H1 (cell line): Measurements from ENCODE around the gene ULBP1. TPM values are rescaled to one million over a fixed set of nuclear protein-coding genes. Genes with fewer than 3 reads are reported as not detected.
A peak's percentile ranks its signal among the peaks of the same experiment; 100 is the strongest.

Experiments
- CTCF ChIA-PET: fragments of 300-600 bp; sonication (Branson Sonifier 250); formaldehyde crosslinking; loops from one replicate; lab custom pipeline; 2021; ENCODE audit not compliant: partially characterized antibody; lab: Charles Lee
- POLR2A ChIA-PET: fragments of 300-600 bp; sonication (Branson Sonifier 250); formaldehyde crosslinking; loops from one replicate; lab custom pipeline; 2021; ENCODE audit warnings: inconsistent platforms; ENCODE audit not compliant: partially characterized antibody; lab: Charles Lee
- DNase-seq, 2 experiments: peaks; one replicate each; pipeline versions ENCODE4 v3.0.0 to v3.0.0-alpha.2; 2010 to 2022; ENCODE audit warnings: low spot score in 2 of 2, low read depth in 1 of 2, mixed read lengths in 1 of 2
- FAIRE-seq: peaks from 2 replicates; lab custom pipeline; 2011; peaks lifted over from hg19 to GRCh38; lab: Jason Lieb, UNC
- H2AFZ ChIP-seq: 2 replicates; pipeline ENCODE4 v1.8.1; 2012; ENCODE audit warnings: low read length, inconsistent platforms
- H2AK5ac ChIP-seq: 2 replicates; pipeline ENCODE4 v1.6.1; 2013; ENCODE audit warnings: low read depth, low read length
- H2BK120ac ChIP-seq: replicated peaks from 2 replicates; pipeline ENCODE3; 2013; ENCODE audit warnings: low read depth, low read length, inconsistent platforms
- H2BK12ac ChIP-seq: 2 replicates; pipeline ENCODE4 v1.6.1; 2013; ENCODE audit warnings: low read depth, low read length
- H2BK15ac ChIP-seq: 2 replicates; pipeline ENCODE4 v1.6.1; 2013; ENCODE audit warnings: low read length
- H2BK20ac ChIP-seq: 2 replicates; pipeline ENCODE4 v1.6.1; 2013; ENCODE audit warnings: low read length
- H2BK5ac ChIP-seq: 2 replicates; pipeline ENCODE4 v1.6.1; 2013; ENCODE audit warnings: low read depth, low read length
- H3K14ac ChIP-seq: 2 replicates; pipeline ENCODE4 v1.6.1; 2013; ENCODE audit warnings: inconsistent platforms; ENCODE audit not compliant: insufficient read length
- H3K18ac ChIP-seq: 2 replicates; pipeline ENCODE4 v1.6.1; 2013; ENCODE audit warnings: low read length; ENCODE audit errors: extremely low read depth
- H3K23ac ChIP-seq: 2 replicates; pipeline ENCODE4 v1.6.1; 2013; ENCODE audit warnings: inconsistent platforms; ENCODE audit not compliant: insufficient read length
- H3K23me2 ChIP-seq: 2 replicates; pipeline ENCODE4 v1.6.1; 2013; ENCODE audit warnings: low read depth, low read length
- H3K27ac ChIP-seq: 2 replicates; pipeline ENCODE4 v1.6.1; 2011; ENCODE audit warnings: low read depth, low read length, inconsistent platforms
- H3K27me3 ChIP-seq, 4 experiments: replicated peaks in 1 of 4; 1 replicate in 1 of 4; 2 replicates in 3 of 4; pipeline versions ENCODE4 v1.6.1 to v1.8.1; 2011 to 2013; ENCODE audit warnings: low read length in 3 of 4, mild to moderate bottlenecking in 3 of 4, inconsistent platforms in 2 of 4, mixed read lengths in 2 of 4, moderate library complexity in 1 of 4; ENCODE audit not compliant: control insufficient read depth in 3 of 4, insufficient read depth in 3 of 4; ENCODE audit errors: extremely low read depth in 1 of 4
- H3K36me3 ChIP-seq, 4 experiments: 2 replicates each; pipeline versions ENCODE4 v1.6.1 to v1.8.1; 2011 to 2013; ENCODE audit warnings: mild to moderate bottlenecking in 4 of 4, low read length in 3 of 4, moderate library complexity in 2 of 4, control low read depth in 1 of 4, inconsistent platforms in 1 of 4; ENCODE audit not compliant: insufficient read depth in 4 of 4, control insufficient read depth in 2 of 4
- H3K4ac ChIP-seq: replicated peaks from 2 replicates; pipeline ENCODE3; 2013; ENCODE audit warnings: low read length, low read depth, mixed read lengths, inconsistent platforms; ENCODE audit not compliant: insufficient read length
- H3K4me1 ChIP-seq, 4 experiments: replicated peaks in 1 of 4; 1 replicate in 1 of 4; 2 replicates in 3 of 4; pipeline versions ENCODE4 v1.6.1 to v1.8.1; 2011 to 2013; ENCODE audit warnings: low read length in 3 of 4, inconsistent platforms in 2 of 4, mixed read lengths in 1 of 4; ENCODE audit not compliant: insufficient read depth in 4 of 4, control insufficient read depth in 3 of 4
- H3K4me2 ChIP-seq, 2 experiments: 2 replicates each; pipeline versions ENCODE4 v1.6.1 to v1.8.1; 2011 to 2013; ENCODE audit warnings: low read depth in 2 of 2, low read length in 2 of 2, control low read depth in 1 of 2, inconsistent platforms in 1 of 2, mild to moderate bottlenecking in 1 of 2; ENCODE audit not compliant: insufficient read depth in 1 of 2
- H3K4me3 ChIP-seq, 4 experiments: fragments of 200-600, 300-600 bp in 1 of 4; sonication (generic), shearing (Covaris generic), sonication (Bioruptor Twin) in 1 of 4; 2 replicates each; pipeline versions ENCODE4 v1.5.1 to v1.8.1; 2011 to 2016; ENCODE audit warnings: low read length in 4 of 4, low read depth in 3 of 4, control low read depth in 2 of 4, inconsistent platforms in 2 of 4, mild to moderate bottlenecking in 2 of 4, mixed read lengths in 1 of 4, moderate library complexity in 1 of 4; ENCODE audit not compliant: insufficient read depth in 2 of 4; ENCODE audit errors: extremely low read depth in 1 of 4
- H3K56ac ChIP-seq: replicated peaks from 2 replicates; pipeline ENCODE3; 2013; ENCODE audit warnings: low read depth, mild to moderate bottlenecking, mixed read lengths, low read length, inconsistent platforms; ENCODE audit not compliant: insufficient read length
- H3K79me1 ChIP-seq: 2 replicates; pipeline ENCODE4 v1.6.1; 2013; ENCODE audit warnings: low read depth, low read length, control low read depth
- H3K79me2 ChIP-seq, 2 experiments: 2 replicates each; pipeline versions ENCODE4 v1.6.1 to v1.8.1; 2012 to 2013; ENCODE audit warnings: low read length in 2 of 2, mild to moderate bottlenecking in 2 of 2, inconsistent platforms in 1 of 2; ENCODE audit not compliant: insufficient read depth in 2 of 2, control insufficient read depth in 1 of 2
- H3K9ac ChIP-seq, 4 experiments: replicated peaks in 1 of 4; 1 replicate in 1 of 4; 2 replicates in 3 of 4; pipeline versions ENCODE4 v1.6.1 to v1.8.1; 2011 to 2013; ENCODE audit warnings: low read depth in 3 of 4, low read length in 3 of 4, control low read depth in 2 of 4, mild to moderate bottlenecking in 2 of 4, moderate library complexity in 2 of 4, inconsistent platforms in 1 of 4; ENCODE audit errors: extremely low read depth in 1 of 4
- H3K9me3 ChIP-seq, 2 experiments: 2 replicates each; pipeline versions ENCODE4 v1.6.1 to v1.8.1; 2012 to 2013; ENCODE audit warnings: mild to moderate bottlenecking in 2 of 2, moderate library complexity in 2 of 2, control low read depth in 1 of 2, inconsistent platforms in 1 of 2, low read depth in 1 of 2, low read length in 1 of 2, mixed read lengths in 1 of 2; ENCODE audit not compliant: insufficient read depth in 2 of 2
- H4K20me1 ChIP-seq, 2 experiments: replicated peaks in 1 of 2; 2 replicates each; pipeline versions ENCODE3 to v1.8.1; 2011 to 2013; ENCODE audit warnings: inconsistent platforms in 2 of 2, low read length in 2 of 2, mild to moderate bottlenecking in 1 of 2; ENCODE audit not compliant: insufficient read depth in 2 of 2, control insufficient read depth in 1 of 2
- H4K5ac ChIP-seq: 2 replicates; pipeline ENCODE4 v1.6.1; 2013; ENCODE audit warnings: low read length, low read depth, mixed read lengths, inconsistent platforms; ENCODE audit not compliant: insufficient read length
- H4K8ac ChIP-seq: 2 replicates; pipeline ENCODE4 v1.8.0; 2013; ENCODE audit warnings: mild to moderate bottlenecking, moderate library complexity, low read length, inconsistent platforms; ENCODE audit not compliant: insufficient read depth; ENCODE audit errors: extremely low read depth
- H4K91ac ChIP-seq: replicated peaks from 2 replicates; pipeline ENCODE3; 2013; ENCODE audit warnings: low read length, mixed read lengths, inconsistent platforms; ENCODE audit not compliant: insufficient read length
- CBX8 ChIP-seq: fragments of 300-800, 300-1000 bp; sonication (generic); IDR thresholded peaks from 2 replicates; pipeline ENCODE4 v1.7.1; 2016; ENCODE audit warnings: low read depth, low read length, borderline replicate concordance
- EZH2 ChIP-seq: fragments of 200-600 bp; sonication (generic); IDR thresholded peaks from 2 replicates; pipeline ENCODE4 v1.7.1; 2012; ENCODE audit warnings: low read depth, mild to moderate bottlenecking, moderate library complexity, low read length, inconsistent platforms; ENCODE audit not compliant: severe bottlenecking
- HDAC6 ChIP-seq: IDR thresholded peaks from one replicate; pipeline ENCODE4 v1.7.1; 2012; ENCODE audit warnings: low read depth, mild to moderate bottlenecking, inconsistent platforms, low read length, moderate library complexity
- PHF8 ChIP-seq: fragments of 200-600 bp; sonication (generic); conservative IDR thresholded peaks from 2 replicates; pipeline ENCODE4 v1.7.1; 2012; ENCODE audit warnings: low read depth, mild to moderate bottlenecking, inconsistent platforms, low read length, moderate library complexity
- POLR2A ChIP-seq, 2 experiments: IDR thresholded peaks; 1 replicate in 1 of 2; 2 replicates in 1 of 2; pipeline ENCODE4 v1.6.1; 2011; ENCODE audit warnings: low read depth in 2 of 2, low read length in 2 of 2, mild to moderate bottlenecking in 2 of 2; ENCODE audit errors: control extremely low read depth in 1 of 2
- POLR2AphosphoS5 ChIP-seq: IDR thresholded peaks from 2 replicates; pipeline ENCODE4 v1.6.1; 2011; ENCODE audit warnings: low read depth, low read length
- RNF2 ChIP-seq: fragments of 200-900, 300-1000 bp; sonication (generic); IDR thresholded peaks from 2 replicates; pipeline ENCODE4 v1.7.1; 2016; ENCODE audit warnings: borderline replicate concordance, low read depth, mild to moderate bottlenecking, antibody characterized with exemption, low read length; ENCODE audit not compliant: poor library complexity, severe bottlenecking; ENCODE audit errors: missing control alignments
- SIN3A ChIP-seq, 2 experiments: IDR thresholded peaks in 1 of 2; conservative IDR thresholded peaks in 1 of 2; 2 replicates each; pipeline ENCODE4 v1.6.1; 2011 to 2012; ENCODE audit warnings: low read length in 2 of 2, improper control_type of control experiment in 1 of 2, low read depth in 1 of 2, mild to moderate bottlenecking in 1 of 2
- SP4 ChIP-seq: IDR thresholded peaks from 2 replicates; pipeline ENCODE4 v1.6.1; 2012; ENCODE audit warnings: low read length, inconsistent platforms
- SUZ12 ChIP-seq: fragments of 200-600 bp; sonication (generic); IDR thresholded peaks from 2 replicates; pipeline ENCODE4 v1.6.1; 2012; ENCODE audit warnings: mild to moderate bottlenecking, inconsistent platforms, low read length, moderate library complexity, mixed read lengths
- USF2 ChIP-seq: IDR thresholded peaks from 2 replicates; pipeline ENCODE4 v1.6.1; 2011; ENCODE audit warnings: low read length, improper control_type of control experiment
- WGBS, 2 experiments: shearing (Covaris generic) in 1 of 2; methylation state at CpG; one replicate each; pipeline versions ENCODE4 v1.1.6 to v1.1.7; 2013 to 2015; ENCODE audit warnings: low lambda C conversion rate in 2 of 2, mixed read lengths in 2 of 2, inconsistent platforms in 1 of 2, low coverage in 1 of 2, missing lambda C conversion rate in 1 of 2; ENCODE audit not compliant: insufficient replicate concordance in 2 of 2, insufficient coverage in 1 of 2, insufficient read length in 1 of 2; ENCODE audit errors: extremely low coverage in 1 of 2, missing lambda C conversion rate in 1 of 2; 5-methylcytosine and 5-hydroxymethylcytosine counted together
- polyA plus RNA-seq, 7 experiments: library from polyadenylated mRNA; depleted of rRNA in 3 of 7; stranded (reverse) in 5 of 7; unstranded in 2 of 7; fragments of >200 nt in 5 of 7; fragments of 200-250 nt in 2 of 7; gene quantifications; 1 replicate in 5 of 7; 2 replicates in 1 of 7; 4 replicates in 1 of 7; pipeline versions ENCODE4 v1.2.1 to v1.2.3, GENCODE V29; 2011 to 2013; ENCODE audit warnings: missing spikeins in 2 of 7, mixed read lengths in 2 of 7
- total RNA-seq: library from RNA; stranded (reverse); fragmentation: NEBNext Ultra II Directional; extraction: Animal tissue kit (Norgen Biotek cat#: 25700); gene quantifications from 2 replicates; pipeline ENCODE4 v1.2.1, GENCODE V29; 2021

ULBP1 gene
- total and polyA plus RNA-seq, 2 of the 8 experiments (the other 6 are each of a cell fraction or from before 2014, with no cell fraction given), result 0.32 to 0.60 TPM

DNA sequence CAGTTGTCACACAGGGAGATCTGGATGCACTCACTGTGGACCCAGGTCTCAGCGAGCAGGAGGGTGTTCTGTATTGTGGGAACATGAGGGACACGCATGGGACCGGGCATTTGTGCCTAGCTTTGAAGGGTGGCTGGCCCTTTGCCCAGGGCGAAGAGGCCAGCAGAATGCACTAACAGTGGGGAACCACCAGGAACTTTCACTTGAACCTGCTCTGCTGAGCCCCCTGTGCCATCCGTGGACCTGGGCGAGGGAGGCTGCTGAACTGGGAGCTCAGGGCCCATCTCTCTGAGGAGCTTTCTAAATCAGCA is 23.1 kb upstream of the ULBP1 start:
- H3K18ac ChIP-seq, result no peak overlapping the region
- TF ChIP-seq SUZ12 (peak; percentile 64; the same call in 1 of the 2 replicates), USF2 (no peak), RNF2 (peak; percentile 57), PHF8 (no peak), SP4 (no peak), SIN3A (conservative IDR thresholded peaks at IDR 0.05 in 1 of 2, IDR thresholded peaks at IDR 0.05 in 1 of 2; ENCODE audit: low read depth in 1 of 2, low read length in 2 of 2) (no peak), EZH2 (peak; percentile 68), POLR2A (IDR thresholded peaks at IDR 0.05; ENCODE audit: control extremely low read depth in 1 of 2, low read depth in 2 of 2, low read length in 2 of 2) (no peak), HDAC6 (no peak), POLR2AphosphoS5 (no peak), CBX8 (0 out of 2 replicates have a peak, but pooled peaks have one; percentile 72)
- H4K5ac ChIP-seq, result no peak overlapping the region
- no peak for DNase-seq
- H3K14ac ChIP-seq, result no peak overlapping the region
- no peak overlapping the region for H3K27ac ChIP-seq
- no peak overlapping the region for H2BK120ac ChIP-seq
- no peak overlapping the region for H3K23ac ChIP-seq
- H3K79me1 ChIP-seq, result no peaks in the 10 kb centered on the region
- peaks cover 62 to 86% (median 79%) of the 10 kb centered on the region in 4 experiments for H3K27me3 ChIP-seq
- H3K9me3 ChIP-seq, result no peaks in the 10 kb centered on the region
- no peak overlapping the region for H3K4me3 ChIP-seq
- no peak overlapping the region for H3K56ac ChIP-seq
- peaks cover 0 to 4% (median 0%) of the 10 kb centered on the region in 4 experiments; a peak in 1 of 8 replicates for H3K36me3 ChIP-seq
- no peaks in the 10 kb centered on the region for H3K79me2 ChIP-seq
- peaks cover 6 to 9% of the 10 kb centered on the region in 2 experiments for H4K20me1 ChIP-seq
- CTCF ChIA-PET, result interaction anchor here (1.2 to 1.9 kb wide), 5 partner anchors 11 to 76 kb away, joined by 3 to 10 read pairs (median 5); no protein-coding TSS in a partner anchor
- WGBS, 2 experiments, result 21% methylated on average over 6 of the region's 6 CpGs; no CpG with 5 or more reads in 1 of the 2 experiments
- H3K9ac ChIP-seq, result no peak overlapping the region
- H2BK15ac ChIP-seq, result no peak overlapping the region
- no peak overlapping the region for H3K4ac ChIP-seq
- peak overlapping the region; percentile 77; the same call in 1 of the 2 replicates for H2BK12ac ChIP-seq
- H3K23me2 ChIP-seq, result peaks cover 13% of the 10 kb centered on the region; the same call in 1 of the 2 replicates
- H2BK20ac ChIP-seq, result no peak overlapping the region
- H4K8ac ChIP-seq, result no peak overlapping the region
- POLR2A ChIA-PET, result interaction anchor here (0.6 to 1.5 kb wide), 2 partner anchors 50 to 295 kb away, joined by 3 to 4 read pairs; no protein-coding TSS in a partner anchor
- H3K4me2 ChIP-seq, result no peak overlapping the region; a peak in 1 of 4 replicates
- no peak for FAIRE-seq
- H2AK5ac ChIP-seq, result peak overlapping the region; percentile 56; the same call in 1 of the 2 replicates
- H4K91ac ChIP-seq, result no peak overlapping the region
- no peak overlapping the region for H2BK5ac ChIP-seq
- H3K4me1 ChIP-seq, result peaks cover 0 to 6% (median 3%) of the 10 kb centered on the region in 4 experiments; a peak in 5 of 7 replicates
- no peak overlapping the region for H2AFZ ChIP-seq
